Psoas muscle (tissue), 8 donors: Measurements from ENCODE around the gene NRCAM. TPM values are rescaled to one million over a fixed set of nuclear protein-coding genes. Genes with fewer than 3 reads are reported as not detected.

Experiments
- ATAC-seq, 4 donors: fragments of 200-7000 bp; cut with Tn5 transposase; one replicate each; pipeline ENCODE4 v1.9.1; 2020; ENCODE audit warnings: moderate library complexity in 3 of 4, mild to moderate bottlenecking in 2 of 4
- DNase-seq, 2 donors: peaks; one replicate each; pipeline ENCODE4 v3.0.0-alpha.2; 2020
- H3K27ac ChIP-seq: fragments of 200-600 bp; one replicate; pipeline ENCODE4 v1.8.0; 2022
- H3K27me3 ChIP-seq, 3 donors: fragments of 200-600 bp in 1 of 3; one replicate each; pipeline versions ENCODE4 v1.6.1 to v1.8.0; 2013 to 2022; ENCODE audit warnings: low read length in 2 of 3, mild to moderate bottlenecking in 2 of 3, moderate library complexity in 1 of 3; ENCODE audit not compliant: insufficient read depth in 3 of 3
- H3K36me3 ChIP-seq, 2 donors: fragments of 200-600 bp in 1 of 2; one replicate each; pipeline versions ENCODE4 v1.6.1 to v1.8.0; 2013 to 2022; ENCODE audit warnings: low read depth in 1 of 2, mild to moderate bottlenecking in 1 of 2, moderate library complexity in 1 of 2; ENCODE audit not compliant: insufficient read depth in 1 of 2
- H3K4me1 ChIP-seq: fragments of 200-600 bp; one replicate; pipeline ENCODE4 v1.8.0; 2022
- H3K4me3 ChIP-seq: fragments of 200-600 bp; one replicate; pipeline ENCODE4 v1.8.0; 2022; ENCODE audit warnings: mild to moderate bottlenecking
- H3K9me3 ChIP-seq: fragments of 200-600 bp; one replicate; pipeline ENCODE4 v1.8.0; 2022
- WGBS, 3 donors: extraction: QIAGEN DNeasy Blood & Tissue Kit; methylation state at CpG; one replicate each; pipeline versions ENCODE4 v1.1.6 to v1.1.7; 2013; 5-methylcytosine and 5-hydroxymethylcytosine counted together
- intact Hi-C, 2 donors: fragments of 100-400 bp; cut with DNase I; formaldehyde crosslinking; loops; one replicate each; pipeline versions ENCODE4 v1.11.0 to v1.14.2; 2022
- polyA plus RNA-seq, 3 donors: library from polyadenylated mRNA; stranded (reverse); fragments of 200-250 nt; gene quantifications; one replicate each; pipeline ENCODE4 v1.2.3, GENCODE V29; 2013
- total RNA-seq, 4 donors: library from RNA; stranded (reverse); fragmentation: NEBNext Ultra II Directional in 2 of 4; extraction: Animal tissue kit (Norgen Biotek cat#: 25700) in 2 of 4; gene quantifications; one replicate each; pipeline versions ENCODE4 v1.2.1 to v1.2.4, GENCODE V29; 2021 to 2023
- TF ChIP-seq, protein P1 (sequence below): fragments of 200-600 bp; IDR thresholded peaks from one replicate; pipeline ENCODE4 v1.8.0; 2022; ENCODE audit warnings: antibody characterized with exemption
- donor health status: healthy with polysubstance abuse.
- donor health status: DM: no; HTN: no; CAD: no; lungs with moderate emphysema.
- donor health status: Bipolar disorder and iron deficiency.
- donor health status: healthy.
- donor health status: DM: yes; HTN: yes; CAD: no.
- donor health status: DM: no; HTN: no; CAD: no.
- donor health status: DM: no; HTN: no; CAD: no.
- donor health status: DM: yes; HTN: yes; CAD: no.

NRCAM gene
- total and polyA plus RNA-seq, 7 donors: 0.06 to 1.8 (median 0.55) TPM

DNA sequence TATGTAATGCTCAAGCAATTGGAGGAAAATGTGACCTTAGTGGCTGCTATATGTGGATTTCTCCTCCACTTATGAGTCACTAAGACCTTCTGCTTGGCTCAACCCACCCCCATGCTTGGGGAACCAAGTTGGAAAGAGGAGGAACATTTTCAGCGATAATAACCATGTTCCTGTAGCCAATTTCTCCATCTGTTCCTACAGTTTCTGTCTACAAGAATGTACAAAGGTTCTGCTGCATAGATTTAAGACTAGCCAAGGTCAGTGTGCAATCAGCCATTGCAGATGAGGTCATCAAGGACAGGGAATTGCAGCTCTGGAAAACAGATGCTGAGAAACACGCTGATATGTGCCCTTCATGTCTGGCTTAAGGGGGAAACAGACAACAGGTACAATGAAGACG is 5.6 kb upstream of the NRCAM start:
- TF ChIP-seq, protein P1, sequence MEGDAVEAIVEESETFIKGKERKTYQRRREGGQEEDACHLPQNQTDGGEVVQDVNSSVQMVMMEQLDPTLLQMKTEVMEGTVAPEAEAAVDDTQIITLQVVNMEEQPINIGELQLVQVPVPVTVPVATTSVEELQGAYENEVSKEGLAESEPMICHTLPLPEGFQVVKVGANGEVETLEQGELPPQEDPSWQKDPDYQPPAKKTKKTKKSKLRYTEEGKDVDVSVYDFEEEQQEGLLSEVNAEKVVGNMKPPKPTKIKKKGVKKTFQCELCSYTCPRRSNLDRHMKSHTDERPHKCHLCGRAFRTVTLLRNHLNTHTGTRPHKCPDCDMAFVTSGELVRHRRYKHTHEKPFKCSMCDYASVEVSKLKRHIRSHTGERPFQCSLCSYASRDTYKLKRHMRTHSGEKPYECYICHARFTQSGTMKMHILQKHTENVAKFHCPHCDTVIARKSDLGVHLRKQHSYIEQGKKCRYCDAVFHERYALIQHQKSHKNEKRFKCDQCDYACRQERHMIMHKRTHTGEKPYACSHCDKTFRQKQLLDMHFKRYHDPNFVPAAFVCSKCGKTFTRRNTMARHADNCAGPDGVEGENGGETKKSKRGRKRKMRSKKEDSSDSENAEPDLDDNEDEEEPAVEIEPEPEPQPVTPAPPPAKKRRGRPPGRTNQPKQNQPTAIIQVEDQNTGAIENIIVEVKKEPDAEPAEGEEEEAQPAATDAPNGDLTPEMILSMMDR: no peak
- H3K4me1 ChIP-seq: no peaks in the 10 kb centered on the region
- intact Hi-C loops: loop anchor here in 1 of 2 donors (10.0 kb wide), 1 partner anchor 287 kb away; no protein-coding TSS in a partner anchor
- no peak overlapping the region for H3K4me3 ChIP-seq
- H3K36me3 ChIP-seq: no peaks in the 10 kb centered on the region
- peaks cover 0 to 33% (median 6%) of the 10 kb centered on the region in 3 donors for H3K27me3 ChIP-seq
- H3K27ac ChIP-seq: no peak overlapping the region
- no peak for DNase-seq
- ATAC-seq: no peak
- H3K9me3 ChIP-seq: no peaks in the 10 kb centered on the region
- 33 to 47% (median 34%) methylated on average over 3 of the region's 3 CpGs for WGBS, 3 donors

DNA sequence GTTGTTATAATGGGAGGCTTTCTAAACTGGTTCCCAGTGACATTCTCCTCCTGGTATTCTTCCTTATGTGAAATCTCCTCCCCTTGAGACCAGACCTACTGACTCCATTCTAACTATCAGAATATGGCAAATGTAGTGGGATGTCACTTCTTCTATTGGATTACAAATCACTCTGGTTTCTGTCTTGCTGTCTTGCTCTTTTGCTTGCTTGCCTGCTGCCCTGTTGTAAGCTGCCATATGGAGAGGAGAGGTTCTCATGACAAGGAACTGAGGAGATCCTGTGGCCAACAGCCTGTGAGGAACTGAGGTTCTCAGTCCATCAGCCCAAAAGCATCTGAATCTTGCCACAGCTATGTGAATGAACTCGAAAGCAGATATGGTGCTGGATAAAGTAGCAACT is 4.7 kb upstream of the NRCAM start:
- Histone ChIP-seq H3K4me1 (no peaks in the 10 kb centered on the region), H3K27me3 (peaks cover 0 to 42% (median 7%) of the 10 kb centered on the region in 3 donors), H3K9me3 (no peaks in the 10 kb centered on the region), H3K36me3 (no peaks in the 10 kb centered on the region), H3K27ac (no peak overlapping the region), H3K4me3 (no peak overlapping the region)
- 85 to 100% (median 96%) methylated on average over 1 of the region's 1 CpG for WGBS, 3 donors
- TF ChIP-seq, protein P1: no peak
- intact Hi-C loops: loop anchor here in 1 of 2 donors (10.0 kb wide), 1 partner anchor 286 kb away; no protein-coding TSS in a partner anchor
- ATAC-seq (no peak), DNase-seq (no peak)

DNA sequence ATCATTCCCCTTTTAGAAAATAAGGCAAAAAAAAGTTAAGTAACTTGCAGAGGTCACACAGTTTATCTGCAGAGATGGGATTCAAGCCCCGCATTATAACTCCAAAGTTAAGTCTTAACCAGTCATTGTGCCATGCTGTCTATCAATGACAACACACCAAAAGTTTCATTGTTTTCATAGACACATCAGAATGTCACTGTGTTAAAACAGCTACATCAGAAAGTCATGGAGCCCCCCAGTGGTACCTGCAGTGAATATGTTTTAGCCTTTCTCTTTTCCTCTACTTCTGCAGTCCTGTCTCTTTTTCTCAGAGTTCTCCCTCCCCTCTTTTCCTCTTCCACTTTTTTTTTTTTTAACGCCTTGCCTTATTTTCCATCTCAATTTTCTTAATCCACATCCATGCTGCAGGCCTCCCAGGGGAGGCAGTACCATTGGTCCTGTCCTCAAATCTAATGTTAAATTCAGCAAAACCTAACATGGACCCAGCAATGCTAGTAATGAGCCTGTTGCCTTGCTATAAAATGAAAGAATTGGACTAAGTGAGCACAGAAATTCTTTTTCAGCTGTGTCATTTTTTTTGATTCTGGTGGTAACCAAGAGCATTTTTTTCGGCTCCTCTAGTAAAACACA is 3.8 kb upstream of the NRCAM start:
- no peak overlapping the region for H3K27ac ChIP-seq
- WGBS, 3 donors: 45 to 64% (median 48%) methylated on average over 3 of the region's 3 CpGs
- peaks cover 5% of the 10 kb centered on the region for H3K4me1 ChIP-seq
- no peaks in the 10 kb centered on the region for H3K9me3 ChIP-seq
- TF ChIP-seq, protein P1: no peak
- H3K27me3 ChIP-seq: peaks cover 0 to 51% (median 9%) of the 10 kb centered on the region in 3 donors
- no peak overlapping the region for H3K4me3 ChIP-seq
- no peaks in the 10 kb centered on the region for H3K36me3 ChIP-seq
- DNase-seq (no peak), ATAC-seq (no peak)
- intact Hi-C loops: loop anchor here in 1 of 2 donors (10.0 kb wide), 1 partner anchor 285 kb away; no protein-coding TSS in a partner anchor

DNA sequence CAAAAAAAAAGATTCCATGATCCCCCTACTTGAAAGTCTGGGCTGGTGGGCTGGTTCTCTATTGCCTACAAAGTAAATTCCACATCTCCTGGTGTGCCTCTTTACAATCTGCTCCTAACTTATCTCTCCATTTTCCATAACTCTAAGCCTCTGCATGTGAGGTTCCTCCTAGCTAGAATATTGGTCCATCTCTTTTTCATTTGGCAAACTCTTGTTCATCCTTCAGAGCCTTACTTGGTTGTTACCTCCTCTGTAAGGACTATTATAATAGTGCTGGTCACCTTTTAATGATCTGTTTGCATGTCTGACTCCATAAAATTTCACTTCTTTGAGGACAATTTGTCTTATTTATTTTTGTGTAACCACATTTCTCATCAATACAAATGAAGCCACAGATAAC is 1.6 kb upstream of the NRCAM start:
- intact Hi-C loops: no loop called here
- TF ChIP-seq, protein P1: no peak
- Histone ChIP-seq H3K27me3 (peaks cover 3 to 72% (median 14%) of the 10 kb centered on the region in 3 donors), H3K27ac (no peak overlapping the region), H3K36me3 (no peaks in the 10 kb centered on the region), H3K4me1 (peaks cover 12% of the 10 kb centered on the region), H3K9me3 (no peaks in the 10 kb centered on the region), H3K4me3 (no peak overlapping the region)
- no peak for ATAC-seq
- no peak for DNase-seq
